ENCODE measurements around the gene ATP13A3. TPM values are rescaled to one million over a fixed set of nuclear protein-coding genes. Genes with fewer than 3 reads are reported as not detected.
A peak's percentile ranks its signal among the peaks of the same experiment; 100 is the strongest.

The ATP13A3 gene
- total and polyA plus RNA-seq, 9 of the 15 experiments (the other 6 are each of a cell fraction or from before 2014, with no cell fraction given): 16.6 to 135 (median 86.6) TPM

- TF ChIP-seq PRDM10 (IDR thresholded peaks at IDR 0.05; ENCODE audit: partially characterized antibody): peak; percentile 27
Measured at GRCh38 chr3:194368918-194369317, 117.9 kb downstream of the ATP13A3 start (continued).

- TF ChIP-seq MITF (IDR thresholded peaks at IDR 0.05) (no peak), ZNF707 (CRISPR knock-in tag; conservative IDR thresholded peaks at IDR 0.05) (no peak), ZNF3 (CRISPR knock-in tag; IDR thresholded peaks at IDR 0.05) (no peak), ZFP91 (CRISPR knock-in tag; IDR thresholded peaks at IDR 0.05) (no peak), HNRNPUL1 (IDR thresholded peaks at IDR 0.05; ENCODE audit: low read length) (no peak), CBX5 (IDR thresholded peaks at IDR 0.05; ENCODE audit: borderline replicate concordance, low read depth) (no peak), RUNX1 (IDR thresholded peaks at IDR 0.05; ENCODE audit: low read depth) (no peak)
- TF ChIP-seq, protein P1, sequence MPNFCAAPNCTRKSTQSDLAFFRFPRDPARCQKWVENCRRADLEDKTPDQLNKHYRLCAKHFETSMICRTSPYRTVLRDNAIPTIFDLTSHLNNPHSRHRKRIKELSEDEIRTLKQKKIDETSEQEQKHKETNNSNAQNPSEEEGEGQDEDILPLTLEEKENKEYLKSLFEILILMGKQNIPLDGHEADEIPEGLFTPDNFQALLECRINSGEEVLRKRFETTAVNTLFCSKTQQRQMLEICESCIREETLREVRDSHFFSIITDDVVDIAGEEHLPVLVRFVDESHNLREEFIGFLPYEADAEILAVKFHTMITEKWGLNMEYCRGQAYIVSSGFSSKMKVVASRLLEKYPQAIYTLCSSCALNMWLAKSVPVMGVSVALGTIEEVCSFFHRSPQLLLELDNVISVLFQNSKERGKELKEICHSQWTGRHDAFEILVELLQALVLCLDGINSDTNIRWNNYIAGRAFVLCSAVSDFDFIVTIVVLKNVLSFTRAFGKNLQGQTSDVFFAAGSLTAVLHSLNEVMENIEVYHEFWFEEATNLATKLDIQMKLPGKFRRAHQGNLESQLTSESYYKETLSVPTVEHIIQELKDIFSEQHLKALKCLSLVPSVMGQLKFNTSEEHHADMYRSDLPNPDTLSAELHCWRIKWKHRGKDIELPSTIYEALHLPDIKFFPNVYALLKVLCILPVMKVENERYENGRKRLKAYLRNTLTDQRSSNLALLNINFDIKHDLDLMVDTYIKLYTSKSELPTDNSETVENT (CRISPR knock-in tag; IDR thresholded peaks at IDR 0.05): no peak
- no peaks in the 10 kb centered on the region for H3K36me3 ChIP-seq (ENCODE audit: control insufficient read depth, insufficient read depth, low read length)
- peaks cover 0 to 3% of the 10 kb centered on the region in 2 experiments; a peak in 2 of 5 replicates for H3K4me1 ChIP-seq (replicated peaks in 1 of 2; ENCODE audit: control insufficient read depth in 2 of 2, insufficient read depth in 2 of 2, low read length in 2 of 2)
- no peaks in the 10 kb centered on the region for H3K79me2 ChIP-seq (ENCODE audit: control insufficient read depth, insufficient read depth, low read length)
- H3K27me3 ChIP-seq (ENCODE audit: control insufficient read depth in 2 of 2, insufficient read depth in 2 of 2, low read length in 2 of 2): peaks cover 69 to 95% of the 10 kb centered on the region in 2 experiments
- peaks cover 8% of the 10 kb centered on the region; the same call in 1 of the 2 replicates for H4K20me1 ChIP-seq (replicated peaks; ENCODE audit: control insufficient read depth, insufficient read depth, low read length)
- CTCF ChIA-PET (ENCODE audit: low intra/inter-chr PET ratio): interaction anchor here (0.6 kb wide), 1 partner anchor 1526 kb away, joined by 4 read pairs; no protein-coding TSS in a partner anchor
- no peak for FAIRE-seq
- H3K9ac ChIP-seq (ENCODE audit: insufficient read depth in 1 of 2, low read depth in 2 of 2, low read length in 2 of 2): no peak overlapping the region
- no peaks in the 10 kb centered on the region for H3K9me1 ChIP-seq (ENCODE audit: control insufficient read depth, insufficient read depth, low read length)
- in situ Hi-C loops (cut with MboI) (no loop called here), intact Hi-C loops (cut with micrococcal nuclease) (no loop called here)
- H3K4me2 ChIP-seq (ENCODE audit: insufficient read depth, low read length): no peak overlapping the region
- DNase-seq (ENCODE audit: extremely low read depth in 1 of 4, low spot score in 3 of 4): no peak
- H2AFZ ChIP-seq (ENCODE audit: low read depth, low read length): no peak overlapping the region
- no TSS peak for BruUV-seq (replicated peaks)
- no peak overlapping the region for H3K27ac ChIP-seq (ENCODE audit: extremely low read depth, low read depth, low read length)
- H3K4me3 ChIP-seq: no peak overlapping the region
- no peaks in the 10 kb centered on the region for H3K9me3 ChIP-seq (replicated peaks; ENCODE audit: control insufficient read depth, insufficient read depth, low read depth, low read length)
- POLR2A ChIA-PET: interaction anchor here (0.6 to 1.4 kb wide), 4 partner anchors 20 to 217 kb away, joined by 3 to 4 read pairs (median 3); no protein-coding TSS in a partner anchor
- ATAC-seq: no peak
- WGBS (ENCODE audit: insufficient coverage, low coverage, missing lambda C conversion rate): 3% methylated on average over 18 of the region's 18 CpGs
Measured at GRCh38 chr3:194367992-194368841, 118.6 kb downstream of the ATP13A3 start.
